Lower lobe of right lung (tissue), 2 donors: ENCODE data around the gene TTC8. TPM values are rescaled to one million over a fixed set of nuclear protein-coding genes. Genes with fewer than 3 reads are reported as not detected.

ENCODE experiments used
- ATAC-seq, 2 donors: fragments of 200-7000 bp; cut with Tn5 transposase; one replicate each; pipeline ENCODE4 v1.9.1; 2020 to 2022; ENCODE audit warnings: mild to moderate bottlenecking in 2 of 2, moderate library complexity in 2 of 2
- DNase-seq: peaks from one replicate; pipeline ENCODE4 v3.0.0-alpha.2; 2020
- H3K27ac ChIP-seq: fragments of 200-600 bp; one replicate; pipeline ENCODE4 v1.8.0; 2022
- H3K27me3 ChIP-seq: fragments of 200-600 bp; one replicate; pipeline ENCODE4 v1.8.0; 2022; ENCODE audit warnings: low read depth
- H3K36me3 ChIP-seq: fragments of 200-600 bp; one replicate; pipeline ENCODE4 v1.8.0; 2022; ENCODE audit warnings: mild to moderate bottlenecking
- H3K4me1 ChIP-seq: fragments of 200-600 bp; one replicate; pipeline ENCODE4 v1.8.0; 2022
- H3K4me3 ChIP-seq: fragments of 200-600 bp; one replicate; pipeline ENCODE4 v1.8.0; 2022; ENCODE audit warnings: mild to moderate bottlenecking
- H3K9me3 ChIP-seq: fragments of 200-600 bp; one replicate; pipeline ENCODE4 v1.8.0; 2022
- CTCF ChIP-seq: fragments of 200-600 bp; IDR thresholded peaks from one replicate; pipeline ENCODE4 v1.8.0; 2022; ENCODE audit warnings: antibody characterized with exemption, mild to moderate bottlenecking
- intact Hi-C: fragments of 100-400 bp; cut with DNase I; formaldehyde crosslinking; loops from one replicate; pipeline ENCODE4 v1.11.0; 2022
- total RNA-seq: library from RNA; stranded (reverse); fragmentation: NEBNext Ultra II Directional; extraction: Animal tissue kit (Norgen Biotek cat#: 25700); gene quantifications from one replicate; pipeline ENCODE4 v1.2.1, GENCODE V29; 2021
- donor health status: DM: no; HTN: yes; CAD: no; lungs with severe emphysema.

Gene TTC8
- total RNA-seq, 1 donor from 2014 or later, result 12.1 TPM

GRCh38 chr14:88904864-88905263, 80.4 kb downstream of the TTC8 start:
- no peaks in the 10 kb centered on the region for H3K27me3 ChIP-seq
- no peak overlapping the region for H3K4me3 ChIP-seq
- intact Hi-C loops, result no loop called here
- ATAC-seq (no peak), DNase-seq (no peak)
- H3K36me3 ChIP-seq, result no peaks in the 10 kb centered on the region
- H3K9me3 ChIP-seq, result peaks cover 9% of the 10 kb centered on the region
- H3K4me1 ChIP-seq, result no peaks in the 10 kb centered on the region
- no peak overlapping the region for H3K27ac ChIP-seq
- TF ChIP-seq CTCF, result no peak

- Histone ChIP-seq H3K9me3 (peaks cover 9% of the 10 kb centered on the region), H3K4me1 (no peaks in the 10 kb centered on the region), H3K36me3 (no peaks in the 10 kb centered on the region), H3K4me3 (no peak overlapping the region), H3K27me3 (no peaks in the 10 kb centered on the region), H3K27ac (no peak overlapping the region)
- no peak for TF ChIP-seq CTCF
- no peak for ATAC-seq
- DNase-seq, result no peak
- intact Hi-C loops, result no loop called here
Measured at GRCh38 chr14:88908216-88908615, 83.8 kb downstream of the TTC8 start.

- Histone ChIP-seq H3K36me3 (no peaks in the 10 kb centered on the region), H3K4me3 (no peak overlapping the region), H3K9me3 (peaks cover 9% of the 10 kb centered on the region), H3K27ac (no peak overlapping the region), H3K27me3 (no peaks in the 10 kb centered on the region), H3K4me1 (no peaks in the 10 kb centered on the region)
- intact Hi-C loops, result no loop called here
- ATAC-seq, result no peak
- no peak for TF ChIP-seq CTCF
- no peak for DNase-seq
Measured at GRCh38 chr14:88910386-88910785, 85.9 kb downstream of the TTC8 start.

GRCh38 chr14:88911809-88912208, 87.4 kb downstream of the TTC8 start:
- TF ChIP-seq CTCF, result no peak
- H3K9me3 ChIP-seq, result peaks cover 9% of the 10 kb centered on the region
- H3K27ac ChIP-seq, result no peak overlapping the region
- no peak overlapping the region for H3K4me3 ChIP-seq
- no peaks in the 10 kb centered on the region for H3K36me3 ChIP-seq
- no peak for ATAC-seq
- H3K27me3 ChIP-seq, result no peaks in the 10 kb centered on the region
- intact Hi-C loops, result no loop called here
- DNase-seq, result no peak
- H3K4me1 ChIP-seq, result no peaks in the 10 kb centered on the region

- intact Hi-C loops, result no loop called here
- H3K27me3 ChIP-seq, result no peaks in the 10 kb centered on the region
- no peak overlapping the region for H3K27ac ChIP-seq
- ATAC-seq (no peak), DNase-seq (no peak)
- no peaks in the 10 kb centered on the region for H3K9me3 ChIP-seq
- no peak for TF ChIP-seq CTCF
- H3K4me3 ChIP-seq, result no peak overlapping the region
- no peaks in the 10 kb centered on the region for H3K36me3 ChIP-seq
- H3K4me1 ChIP-seq, result no peaks in the 10 kb centered on the region
Measured at GRCh38 chr14:88914956-88915355, 90.5 kb downstream of the TTC8 start.

- Histone ChIP-seq H3K27me3 (no peaks in the 10 kb centered on the region), H3K9me3 (peaks cover 3% of the 10 kb centered on the region), H3K4me1 (no peaks in the 10 kb centered on the region), H3K4me3 (no peak overlapping the region), H3K36me3 (no peaks in the 10 kb centered on the region), H3K27ac (no peak overlapping the region)
- DNase-seq (no peak), ATAC-seq (no peak)
- no peak for TF ChIP-seq CTCF
- intact Hi-C loops, result no loop called here
Measured at GRCh38 chr14:88919502-88919901, 95.1 kb downstream of the TTC8 start.
